GM04504 (cell line): ENCODE data around the gene AHRR.
"Not testable (repeated sequence)": the region's sequence is repeated elsewhere in the genome, so short reads cannot be mapped to it uniquely, and the experiment has no call there.

Experiments used
- DNase-seq: peaks from one replicate; pipeline ENCODE4 v3.0.0-alpha.2; 2012; ENCODE audit warnings: low read depth

AHRR gene

GRCh38 chr5:459562-460272 lies 138.2 kb downstream of the AHRR start:
- no peak for DNase-seq

GRCh38 chr5:460273-460625 lies 138.7 kb downstream of the AHRR start:
- no peak for DNase-seq

- DNase-seq, result no peak
Measured at GRCh38 chr5:462051-462481, 140.6 kb downstream of the AHRR start.

GRCh38 chr5:463301-463700 lies 141.8 kb downstream of the AHRR start:
- DNase-seq, result no peak

- no peak for DNase-seq
Measured at GRCh38 chr5:463952-464351, 142.4 kb downstream of the AHRR start.

- no peak for DNase-seq
Measured at GRCh38 chr5:464446-464842, 142.9 kb downstream of the AHRR start.

GRCh38 chr5:464843-465590 lies 143.5 kb downstream of the AHRR start:
- DNase-seq, result no peak

GRCh38 chr5:465591-466403 lies 144.3 kb downstream of the AHRR start:
- DNase-seq, result no peak

- no peak for DNase-seq
Measured at GRCh38 chr5:466661-467310, 145.3 kb downstream of the AHRR start.

GRCh38 chr5:468401-468800 lies 146.9 kb downstream of the AHRR start:
- DNase-seq, result no peak

GRCh38 chr5:469752-470483 lies 148.4 kb downstream of the AHRR start:
- no peak for DNase-seq

- no peak for DNase-seq
Measured at GRCh38 chr5:470961-471749, 149.6 kb downstream of the AHRR start.

- DNase-seq, result no peak
Measured at GRCh38 chr5:471750-472058, 150.2 kb downstream of the AHRR start.

GRCh38 chr5:472076-472655 lies 150.7 kb downstream of the AHRR start:
- no peak for DNase-seq

- peak; percentile 44 for DNase-seq
Measured at GRCh38 chr5:472656-473550, 151.4 kb downstream of the AHRR start.

- no peak for DNase-seq
Measured at GRCh38 chr5:473551-474192, 152.2 kb downstream of the AHRR start.

GRCh38 chr5:474232-474839 lies 152.8 kb downstream of the AHRR start:
- not testable (repeated sequence) for DNase-seq

- DNase-seq, result no peak
Measured at GRCh38 chr5:474840-475661, 153.5 kb downstream of the AHRR start.
